PFSK-1 (cell line): Measurements from ENCODE around the gene PLEK.

Source experiments
- POLR2AphosphoS5 ChIP-seq: IDR thresholded peaks from 2 replicates; pipeline ENCODE4 v1.6.1; 2012; ENCODE audit warnings: low read depth, mild to moderate bottlenecking, control low read depth, low read length, moderate library complexity
- TAF1 ChIP-seq: IDR thresholded peaks from 2 replicates; pipeline ENCODE4 v1.6.1; 2012; ENCODE audit warnings: low read length, control low read depth, borderline replicate concordance; ENCODE audit not compliant: insufficient read depth
- TF ChIP-seq, protein P1 (sequence below), 2 experiments: IDR thresholded peaks; 2 replicates each; pipeline versions ENCODE4 v1.6.1 to v1.8.0; 2011 to 2012; ENCODE audit warnings: low read depth in 2 of 2, low read length in 2 of 2, control low read depth in 1 of 2, inconsistent platforms in 1 of 2, mild to moderate bottlenecking in 1 of 2, moderate library complexity in 1 of 2; ENCODE audit not compliant: insufficient read depth in 1 of 2

DNA sequence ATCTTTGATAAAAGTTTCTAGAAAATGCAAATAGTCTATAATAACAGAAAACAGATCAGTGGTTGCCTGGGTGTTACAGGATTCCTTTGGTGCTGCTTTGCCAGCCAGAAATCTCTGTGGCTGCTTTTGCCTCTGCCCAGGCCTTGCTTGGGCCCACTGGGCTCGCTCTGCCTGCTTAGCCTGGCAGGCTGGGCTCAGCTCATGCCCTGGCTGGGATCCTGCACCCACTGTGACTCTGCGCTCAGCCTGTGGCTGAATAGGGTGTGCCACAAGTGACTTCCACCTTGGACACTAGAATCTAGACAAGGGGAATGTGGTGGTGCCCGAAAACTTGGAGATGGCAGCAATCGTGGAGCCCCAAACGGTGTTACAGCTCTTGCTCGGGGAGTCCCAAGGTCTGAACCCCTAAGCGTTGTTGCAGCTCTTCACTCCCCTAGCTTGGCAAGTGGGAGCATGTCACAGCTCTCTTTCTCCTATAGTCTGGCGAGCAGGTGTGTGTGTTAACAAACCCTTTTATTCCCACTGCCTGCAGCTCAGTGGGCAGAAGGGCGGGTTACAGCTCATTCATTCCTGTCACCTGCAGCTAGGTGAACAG, 51.1 kb downstream of the PLEK start:
- no peak for TF ChIP-seq POLR2AphosphoS5
- no peak for TF ChIP-seq TAF1
- TF ChIP-seq, protein P1, sequence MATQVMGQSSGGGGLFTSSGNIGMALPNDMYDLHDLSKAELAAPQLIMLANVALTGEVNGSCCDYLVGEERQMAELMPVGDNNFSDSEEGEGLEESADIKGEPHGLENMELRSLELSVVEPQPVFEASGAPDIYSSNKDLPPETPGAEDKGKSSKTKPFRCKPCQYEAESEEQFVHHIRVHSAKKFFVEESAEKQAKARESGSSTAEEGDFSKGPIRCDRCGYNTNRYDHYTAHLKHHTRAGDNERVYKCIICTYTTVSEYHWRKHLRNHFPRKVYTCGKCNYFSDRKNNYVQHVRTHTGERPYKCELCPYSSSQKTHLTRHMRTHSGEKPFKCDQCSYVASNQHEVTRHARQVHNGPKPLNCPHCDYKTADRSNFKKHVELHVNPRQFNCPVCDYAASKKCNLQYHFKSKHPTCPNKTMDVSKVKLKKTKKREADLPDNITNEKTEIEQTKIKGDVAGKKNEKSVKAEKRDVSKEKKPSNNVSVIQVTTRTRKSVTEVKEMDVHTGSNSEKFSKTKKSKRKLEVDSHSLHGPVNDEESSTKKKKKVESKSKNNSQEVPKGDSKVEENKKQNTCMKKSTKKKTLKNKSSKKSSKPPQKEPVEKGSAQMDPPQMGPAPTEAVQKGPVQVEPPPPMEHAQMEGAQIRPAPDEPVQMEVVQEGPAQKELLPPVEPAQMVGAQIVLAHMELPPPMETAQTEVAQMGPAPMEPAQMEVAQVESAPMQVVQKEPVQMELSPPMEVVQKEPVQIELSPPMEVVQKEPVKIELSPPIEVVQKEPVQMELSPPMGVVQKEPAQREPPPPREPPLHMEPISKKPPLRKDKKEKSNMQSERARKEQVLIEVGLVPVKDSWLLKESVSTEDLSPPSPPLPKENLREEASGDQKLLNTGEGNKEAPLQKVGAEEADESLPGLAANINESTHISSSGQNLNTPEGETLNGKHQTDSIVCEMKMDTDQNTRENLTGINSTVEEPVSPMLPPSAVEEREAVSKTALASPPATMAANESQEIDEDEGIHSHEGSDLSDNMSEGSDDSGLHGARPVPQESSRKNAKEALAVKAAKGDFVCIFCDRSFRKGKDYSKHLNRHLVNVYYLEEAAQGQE (IDR thresholded peaks at IDR 0.05; ENCODE audit: insufficient read depth in 1 of 2, low read depth in 2 of 2, low read length in 2 of 2) = no peak
